ENCODE measurements around the gene CENPP. TPM values are rescaled to one million over a fixed set of nuclear protein-coding genes. Genes with fewer than 3 reads are reported as not detected.
"Not testable (repeated sequence)": the region's sequence is repeated elsewhere in the genome, so short reads cannot be mapped to it uniquely, and the experiment has no call there.

The CENPP gene
- total RNA-seq, 4 donors from 2014 or later, result 1.5 to 11.6 (median 5.5) TPM

DNA sequence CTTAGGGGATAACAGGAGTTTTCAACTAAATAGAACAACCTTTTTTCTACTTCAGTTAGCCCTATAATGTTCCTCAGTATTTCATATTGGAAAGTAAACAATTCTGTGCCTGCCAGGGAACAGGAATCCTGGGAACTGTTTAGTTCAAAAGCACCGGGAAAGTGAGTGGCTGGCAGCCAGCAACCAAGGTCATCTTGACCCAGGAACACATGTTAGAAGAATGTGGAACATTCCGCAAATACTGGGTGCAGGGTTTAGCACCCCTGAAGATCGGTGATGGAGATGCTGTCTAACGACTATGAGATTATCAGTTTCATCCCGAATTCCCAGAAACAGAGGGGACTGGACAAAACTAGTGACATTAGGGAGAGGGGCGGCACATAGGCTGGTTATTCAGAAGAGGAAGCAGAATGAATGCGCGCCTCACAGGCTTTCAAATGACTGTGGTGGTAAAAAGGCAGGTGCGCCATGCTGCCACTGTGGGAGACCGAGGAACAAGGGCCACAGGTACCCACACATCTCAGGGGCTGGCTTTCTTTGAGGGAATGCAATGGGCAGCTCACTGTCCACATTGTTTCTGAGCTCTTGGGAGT, 293.0 kb downstream of the CENPP start:
- Histone ChIP-seq H3K4me3 (replicated peaks in 1 of 3) (no peak overlapping the region), H3K36me3 (peaks cover 0 to 10% of the 10 kb centered on the region in 2 donors), H3K27ac (no peak overlapping the region), H3K27me3 (no peaks in the 10 kb centered on the region), H3K4me1 (peaks cover 0 to 4% of the 10 kb centered on the region in 2 donors), H3K9me3 (no peaks in the 10 kb centered on the region)
- 88 to 89% methylated on average over 10 of the region's 10 CpGs for WGBS, 2 donors
- intact Hi-C loops (cut with DNase I), result no loop called here
- TF ChIP-seq POLR2A (IDR thresholded peaks at IDR 0.05), result no peak
- TF ChIP-seq, protein P1, sequence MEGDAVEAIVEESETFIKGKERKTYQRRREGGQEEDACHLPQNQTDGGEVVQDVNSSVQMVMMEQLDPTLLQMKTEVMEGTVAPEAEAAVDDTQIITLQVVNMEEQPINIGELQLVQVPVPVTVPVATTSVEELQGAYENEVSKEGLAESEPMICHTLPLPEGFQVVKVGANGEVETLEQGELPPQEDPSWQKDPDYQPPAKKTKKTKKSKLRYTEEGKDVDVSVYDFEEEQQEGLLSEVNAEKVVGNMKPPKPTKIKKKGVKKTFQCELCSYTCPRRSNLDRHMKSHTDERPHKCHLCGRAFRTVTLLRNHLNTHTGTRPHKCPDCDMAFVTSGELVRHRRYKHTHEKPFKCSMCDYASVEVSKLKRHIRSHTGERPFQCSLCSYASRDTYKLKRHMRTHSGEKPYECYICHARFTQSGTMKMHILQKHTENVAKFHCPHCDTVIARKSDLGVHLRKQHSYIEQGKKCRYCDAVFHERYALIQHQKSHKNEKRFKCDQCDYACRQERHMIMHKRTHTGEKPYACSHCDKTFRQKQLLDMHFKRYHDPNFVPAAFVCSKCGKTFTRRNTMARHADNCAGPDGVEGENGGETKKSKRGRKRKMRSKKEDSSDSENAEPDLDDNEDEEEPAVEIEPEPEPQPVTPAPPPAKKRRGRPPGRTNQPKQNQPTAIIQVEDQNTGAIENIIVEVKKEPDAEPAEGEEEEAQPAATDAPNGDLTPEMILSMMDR (IDR thresholded peaks at IDR 0.05), result no peak
- DNase-seq, result no peak

GRCh38 chr9:92619601-92620300, 294.0 kb downstream of the CENPP start:
- no peak for DNase-seq
- 92 to 93% methylated on average over 5 to 24 of the region's 24 CpGs for WGBS, 2 donors
- TF ChIP-seq, protein P1 (IDR thresholded peaks at IDR 0.05), result no peak
- no peak for TF ChIP-seq POLR2A (IDR thresholded peaks at IDR 0.05)
- H3K9me3 ChIP-seq, result no peaks in the 10 kb centered on the region
- no peak overlapping the region for H3K4me3 ChIP-seq (replicated peaks in 1 of 3)
- intact Hi-C loops (cut with DNase I), result no loop called here
- peaks cover 0 to 10% of the 10 kb centered on the region in 2 donors for H3K36me3 ChIP-seq
- H3K27ac ChIP-seq, result no peak overlapping the region
- no peaks in the 10 kb centered on the region for H3K27me3 ChIP-seq
- H3K4me1 ChIP-seq, result peaks cover 0 to 4% of the 10 kb centered on the region in 2 donors

DNA sequence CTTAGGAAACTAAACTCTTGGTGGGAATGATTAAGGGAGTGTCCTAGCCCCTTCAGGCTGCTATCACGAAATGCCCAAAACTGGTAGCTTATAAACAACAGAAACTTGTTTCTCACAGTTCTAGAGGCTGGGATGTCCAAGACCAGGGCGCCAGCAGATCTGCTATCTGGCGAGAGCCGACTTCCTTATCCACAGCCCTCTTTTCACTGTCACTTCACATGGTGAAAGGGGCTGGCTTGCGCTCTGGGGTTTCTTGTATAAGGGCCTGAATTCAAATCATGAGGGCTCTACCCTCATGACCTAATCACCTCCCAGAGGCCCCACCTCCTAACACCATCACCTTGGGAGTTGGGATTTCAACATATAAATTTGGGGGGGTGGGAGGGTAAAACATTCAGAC, 295.1 kb downstream of the CENPP start:
- Histone ChIP-seq H3K27ac (no peak overlapping the region), H3K27me3 (no peaks in the 10 kb centered on the region), H3K36me3 (no peaks in the 10 kb centered on the region), H3K4me3 (replicated peaks in 1 of 3) (no peak overlapping the region), H3K4me1 (peaks cover 0 to 4% of the 10 kb centered on the region in 2 donors), H3K9me3 (no peaks in the 10 kb centered on the region)
- no peak for DNase-seq
- intact Hi-C loops (cut with DNase I), result no loop called here
- TF ChIP-seq POLR2A (IDR thresholded peaks at IDR 0.05), result no peak
- TF ChIP-seq, protein P1 (IDR thresholded peaks at IDR 0.05), result no peak
- 94 to 96% methylated on average over 5 of the region's 5 CpGs for WGBS, 2 donors

DNA sequence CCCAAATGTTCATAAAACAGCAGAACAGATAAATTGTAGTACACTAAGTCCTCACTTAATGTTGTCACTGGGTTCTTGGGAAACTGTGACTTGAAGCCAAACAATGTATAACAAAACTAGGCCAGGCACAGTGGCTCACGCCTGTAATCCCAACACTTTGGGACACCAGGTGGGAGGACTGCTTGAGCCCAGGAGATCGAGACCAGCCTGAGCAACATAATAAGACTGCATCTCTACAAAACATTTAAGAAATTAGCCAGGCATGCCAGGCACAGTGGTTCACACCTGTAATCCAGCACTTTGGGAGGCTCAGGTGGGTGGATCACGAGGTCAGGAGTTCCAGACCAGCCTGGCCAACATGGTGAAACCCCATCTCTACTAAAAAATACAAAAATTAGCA, 298.2 kb downstream of the CENPP start:
- H3K4me3 ChIP-seq (replicated peaks in 1 of 3); H3K27ac ChIP-seq; H3K36me3 ChIP-seq; DNase-seq; intact Hi-C loops (cut with DNase I); H3K27me3 ChIP-seq; H3K4me1 ChIP-seq; H3K9me3 ChIP-seq: not testable (repeated sequence)
- 93 to 95% methylated on average over 3 of the region's 3 CpGs for WGBS, 2 donors

DNA sequence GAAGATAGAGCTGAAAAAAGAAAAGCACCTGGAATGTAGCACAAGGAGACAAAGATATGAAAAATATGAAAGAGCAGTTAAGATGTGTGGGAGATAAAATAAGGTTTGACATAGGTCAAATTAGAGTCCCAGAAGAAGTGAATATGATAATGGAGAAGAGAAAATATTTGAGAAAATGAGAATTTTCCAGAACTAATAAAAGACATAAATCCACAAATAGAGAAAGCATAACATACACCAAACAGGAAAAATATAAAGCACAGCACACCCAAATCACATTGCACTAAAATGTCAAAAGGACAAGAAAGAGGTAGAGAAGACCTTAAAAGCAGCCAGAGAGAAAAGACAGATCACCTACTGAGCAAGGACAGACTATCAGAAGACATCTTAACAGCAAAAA, 300.7 kb downstream of the CENPP start:
- TF ChIP-seq POLR2A (IDR thresholded peaks at IDR 0.05), result no peak
- TF ChIP-seq, protein P1 (IDR thresholded peaks at IDR 0.05), result no peak
- Histone ChIP-seq H3K36me3 (no peaks in the 10 kb centered on the region), H3K4me1 (no peaks in the 10 kb centered on the region), H3K27ac (no peak overlapping the region), H3K9me3 (no peaks in the 10 kb centered on the region), H3K4me3 (replicated peaks in 1 of 3) (no peak overlapping the region), H3K27me3 (no peaks in the 10 kb centered on the region)
- no peak for DNase-seq
- intact Hi-C loops (cut with DNase I), result no loop called here

Measured in thyroid gland (tissue), 4 donors.